Activated naive CD8-positive, alpha-beta T cell (primary cell): ENCODE results near the gene CCNK.

Source experiments
- H3K27ac Mint-ChIP-seq: one replicate; pipeline ENCODE4 v1.8.0; 2021; ENCODE audit warnings: mixed read lengths
- H3K27me3 Mint-ChIP-seq: one replicate; pipeline ENCODE4 v1.8.0; 2021; ENCODE audit warnings: mixed read lengths
- H3K36me3 Mint-ChIP-seq: one replicate; pipeline ENCODE4 v1.8.0; 2021; ENCODE audit warnings: mixed read lengths
- H3K4me1 Mint-ChIP-seq: one replicate; pipeline ENCODE4 v1.8.0; 2021; ENCODE audit warnings: low read depth, mixed read lengths
- H3K4me3 Mint-ChIP-seq: one replicate; pipeline ENCODE4 v1.8.0; 2021; ENCODE audit warnings: mild to moderate bottlenecking, mixed read lengths
- H3K9me3 Mint-ChIP-seq: one replicate; pipeline ENCODE4 v1.8.0; 2021; ENCODE audit warnings: low read depth, mixed read lengths

CCNK gene

GRCh38 chr14:99476864-99477263, 4.3 kb upstream of the CCNK start:
- Mint-ChIP-seq H3K9me3 (no peaks in the 10 kb centered on the region), H3K4me3 (no peak overlapping the region), H3K27me3 (no peaks in the 10 kb centered on the region), H3K4me1 (peaks cover 40% of the 10 kb centered on the region), H3K27ac (peak overlapping the region; percentile 66), H3K36me3 (no peaks in the 10 kb centered on the region)

DNA sequence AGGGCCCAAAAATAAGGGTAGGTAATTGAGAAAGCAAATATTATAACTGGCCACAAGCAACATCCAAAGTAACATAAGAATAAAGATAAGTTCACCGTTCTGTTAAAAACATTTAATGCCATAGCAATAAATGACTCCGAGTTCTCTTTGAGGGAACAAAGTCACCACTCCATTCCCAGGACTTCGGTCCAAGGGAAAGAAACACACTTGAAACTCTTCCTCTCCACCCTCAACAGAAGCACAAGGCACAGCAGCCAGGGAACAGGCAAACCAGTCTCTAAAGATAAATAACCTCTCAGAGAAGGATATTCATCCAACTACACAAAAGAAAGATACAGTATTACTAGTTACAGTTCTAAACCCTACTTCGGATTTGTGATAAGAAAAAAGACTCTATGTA, 3.1 kb upstream of the CCNK start:
- H3K4me1 Mint-ChIP-seq = peaks cover 46% of the 10 kb centered on the region
- no peaks in the 10 kb centered on the region for H3K36me3 Mint-ChIP-seq
- no peaks in the 10 kb centered on the region for H3K27me3 Mint-ChIP-seq
- no peak overlapping the region for H3K27ac Mint-ChIP-seq
- no peaks in the 10 kb centered on the region for H3K9me3 Mint-ChIP-seq
- H3K4me3 Mint-ChIP-seq = peak overlapping the region; percentile 17

DNA sequence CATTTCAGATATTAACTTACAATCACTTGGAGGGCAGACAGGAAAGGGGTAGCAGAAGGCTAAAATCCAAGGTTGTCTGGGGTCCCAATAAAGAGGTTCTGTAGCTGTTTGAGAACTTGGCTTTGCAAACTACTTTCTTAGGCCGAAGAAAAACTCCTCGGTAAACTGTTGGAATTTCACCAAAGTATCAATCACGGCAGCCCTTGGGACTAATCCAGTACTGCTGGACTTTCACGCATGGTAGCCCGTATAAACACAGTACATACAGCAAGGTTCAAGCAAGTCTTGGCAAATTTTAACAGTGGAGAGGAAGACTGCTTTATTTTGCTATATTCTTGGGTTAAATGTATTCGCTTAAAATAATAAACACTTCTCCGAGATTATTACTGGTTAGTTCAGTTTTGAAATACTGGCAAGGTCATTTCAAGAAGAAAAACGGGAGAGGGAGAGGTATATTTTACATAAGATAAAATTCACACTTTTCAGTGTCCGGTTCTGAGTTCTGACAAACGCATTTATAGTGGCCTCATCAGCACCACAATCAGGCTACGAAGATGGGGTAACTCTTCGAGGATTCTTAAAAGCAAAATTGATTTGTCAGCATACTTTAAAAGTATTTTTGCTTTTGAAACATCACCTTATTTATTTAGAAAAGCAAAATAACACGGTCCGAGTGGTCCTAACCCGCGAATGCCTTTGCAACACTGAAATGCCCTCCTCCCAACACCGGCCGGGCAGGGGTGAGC, 1.9 kb upstream of the CCNK start:
- Mint-ChIP-seq H3K27me3 (no peaks in the 10 kb centered on the region), H3K36me3 (no peaks in the 10 kb centered on the region), H3K9me3 (no peaks in the 10 kb centered on the region), H3K4me3 (peak overlapping the region; percentile 91), H3K27ac (peak overlapping the region; percentile 79), H3K4me1 (peaks cover 51% of the 10 kb centered on the region)

- Mint-ChIP-seq H3K27me3 (no peaks in the 10 kb centered on the region), H3K4me1 (peaks cover 57% of the 10 kb centered on the region), H3K36me3 (no peaks in the 10 kb centered on the region), H3K4me3 (peak within 1 kb of the TSS; percentile 98), H3K9me3 (no peaks in the 10 kb centered on the region), H3K27ac (peak within 1 kb of the TSS; percentile 98)
Observed at GRCh38 chr14:99479906-99480869, 1.0 kb upstream of the CCNK start, which contains the start of gene SETD3. TSS of gene SETD3 (minus strand) at chr14:99480859. CDS start at chr14:99465805, 15,054 bp downstream.

DNA sequence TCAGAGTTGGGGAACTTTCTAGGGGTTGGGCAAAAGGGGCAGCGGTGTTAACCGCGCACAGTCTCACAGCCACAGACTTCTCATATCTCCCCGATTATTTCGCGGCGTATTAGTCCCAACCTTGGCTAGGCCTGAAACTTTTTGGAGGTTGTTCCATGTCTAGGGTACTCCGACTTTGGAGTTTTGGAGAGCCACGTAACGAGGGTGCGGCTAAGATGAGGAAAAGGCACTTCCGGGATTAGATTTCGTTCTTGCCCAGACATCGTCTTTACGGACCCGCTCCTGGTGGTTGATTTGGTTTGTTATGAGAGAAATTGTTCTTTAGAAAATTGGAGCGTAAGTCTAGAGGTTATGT, 513 bp downstream of the CCNK start:
- Mint-ChIP-seq H3K4me3 (peak overlapping the region; percentile 98), H3K9me3 (no peaks in the 10 kb centered on the region), H3K4me1 (peaks cover 68% of the 10 kb centered on the region), H3K36me3 (no peaks in the 10 kb centered on the region), H3K27ac (peak overlapping the region; percentile 98), H3K27me3 (no peaks in the 10 kb centered on the region)

- Mint-ChIP-seq H3K27me3 (no peaks in the 10 kb centered on the region), H3K27ac (no peak overlapping the region), H3K9me3 (no peaks in the 10 kb centered on the region), H3K4me3 (no peak overlapping the region), H3K36me3 (no peaks in the 10 kb centered on the region), H3K4me1 (peaks cover 69% of the 10 kb centered on the region)
Observed at GRCh38 chr14:99484106-99484505, 2.9 kb downstream of the CCNK start.

DNA sequence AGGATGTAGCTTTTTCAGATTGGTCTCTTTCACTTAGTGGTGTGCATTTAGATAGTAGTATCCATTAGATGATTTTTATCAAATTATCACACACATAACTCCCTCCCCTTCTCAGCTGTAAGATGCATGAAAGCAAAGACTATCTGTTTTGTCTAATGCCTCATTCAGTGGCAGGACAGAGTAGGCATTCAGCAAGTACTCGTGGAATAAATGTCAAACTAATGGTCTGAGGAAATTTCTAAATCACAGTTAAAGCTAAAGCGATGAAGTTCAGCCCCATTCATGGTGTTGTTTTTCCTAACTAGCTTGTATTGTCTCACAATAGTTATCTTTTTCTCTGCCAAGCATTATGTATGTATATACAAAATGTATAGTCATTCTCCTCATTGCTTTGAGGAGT, 16.1 kb downstream of the CCNK start:
- Mint-ChIP-seq H3K9me3 (no peaks in the 10 kb centered on the region), H3K36me3 (peaks cover 9% of the 10 kb centered on the region), H3K4me3 (no peak overlapping the region), H3K27ac (no peak overlapping the region), H3K4me1 (peaks cover 5% of the 10 kb centered on the region), H3K27me3 (no peaks in the 10 kb centered on the region)

GRCh38 chr14:99497894-99498293, 16.7 kb downstream of the CCNK start:
- H3K27ac Mint-ChIP-seq = no peak overlapping the region
- H3K36me3 Mint-ChIP-seq = peaks cover 9% of the 10 kb centered on the region

DNA sequence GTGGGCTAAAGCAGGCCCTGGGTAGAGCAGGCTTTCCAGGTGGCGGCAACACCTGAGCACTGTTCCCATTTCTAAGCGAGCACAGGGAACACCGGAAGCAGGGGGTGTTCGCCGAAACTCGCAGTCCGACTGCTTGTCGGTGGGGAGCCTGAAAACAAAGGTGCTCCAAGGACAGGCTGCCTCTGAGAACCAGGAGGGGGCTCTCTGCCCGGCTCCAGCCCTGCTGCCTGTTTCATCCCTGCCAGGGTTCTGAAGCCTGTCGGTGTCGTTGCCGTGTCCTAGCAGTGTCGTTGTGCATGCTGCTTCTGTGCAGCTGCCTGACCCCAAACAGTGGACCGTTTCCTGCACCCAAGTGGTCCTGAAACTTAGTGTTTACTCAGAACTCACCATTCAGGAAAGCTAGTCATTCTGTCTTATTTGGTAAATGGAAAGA, 21.8 kb downstream of the CCNK start:
- no peaks in the 10 kb centered on the region for H3K9me3 Mint-ChIP-seq
- H3K4me3 Mint-ChIP-seq = no peak overlapping the region
- H3K27me3 Mint-ChIP-seq = no peaks in the 10 kb centered on the region
- no peaks in the 10 kb centered on the region for H3K4me1 Mint-ChIP-seq
- no peak overlapping the region for H3K27ac Mint-ChIP-seq
- H3K36me3 Mint-ChIP-seq = peaks cover 6% of the 10 kb centered on the region

More at GRCh38 chr14:99497894-99498293, 16.7 kb downstream of the CCNK start:
- Mint-ChIP-seq H3K4me1 (peaks cover 4% of the 10 kb centered on the region), H3K27me3 (no peaks in the 10 kb centered on the region), H3K9me3 (no peaks in the 10 kb centered on the region), H3K4me3 (no peak overlapping the region)

GRCh38 chr14:99503848-99504453, 22.7 kb downstream of the CCNK start:
- H3K9me3 Mint-ChIP-seq = no peaks in the 10 kb centered on the region
- H3K27me3 Mint-ChIP-seq = no peaks in the 10 kb centered on the region
- H3K4me1 Mint-ChIP-seq = no peaks in the 10 kb centered on the region
- H3K4me3 Mint-ChIP-seq = no peak overlapping the region
- no peak overlapping the region for H3K27ac Mint-ChIP-seq
- H3K36me3 Mint-ChIP-seq = peaks cover 6% of the 10 kb centered on the region

- Mint-ChIP-seq H3K4me3 (no peak overlapping the region), H3K9me3 (no peaks in the 10 kb centered on the region), H3K27me3 (no peaks in the 10 kb centered on the region), H3K36me3 (peaks cover 6% of the 10 kb centered on the region), H3K27ac (no peak overlapping the region), H3K4me1 (no peaks in the 10 kb centered on the region)
Observed at GRCh38 chr14:99505089-99505488, 23.9 kb downstream of the CCNK start.

DNA sequence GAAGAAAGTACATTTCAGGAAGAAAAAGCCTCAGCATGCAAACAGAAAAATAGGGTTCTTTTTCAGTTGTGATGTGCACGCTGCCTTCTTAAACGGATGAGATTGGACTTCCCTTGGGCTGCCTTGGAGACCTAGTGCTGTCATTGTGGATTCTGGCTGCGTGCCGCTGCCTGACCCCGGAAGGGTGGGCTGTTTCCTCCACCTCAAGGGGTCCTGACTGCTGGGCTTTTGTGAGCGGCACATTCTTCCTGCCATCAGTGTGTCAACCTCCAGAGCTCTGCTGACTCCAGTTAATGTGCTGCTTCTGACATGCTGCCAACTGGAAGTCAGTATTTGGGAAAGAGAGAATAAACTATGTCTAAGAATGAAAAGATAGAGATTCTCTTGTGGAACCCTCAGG, 25.1 kb downstream of the CCNK start:
- H3K36me3 Mint-ChIP-seq = peaks cover 6% of the 10 kb centered on the region
- H3K4me1 Mint-ChIP-seq = no peaks in the 10 kb centered on the region
- no peak overlapping the region for H3K27ac Mint-ChIP-seq
- H3K27me3 Mint-ChIP-seq = no peaks in the 10 kb centered on the region
- H3K4me3 Mint-ChIP-seq = no peak overlapping the region
- no peaks in the 10 kb centered on the region for H3K9me3 Mint-ChIP-seq

DNA sequence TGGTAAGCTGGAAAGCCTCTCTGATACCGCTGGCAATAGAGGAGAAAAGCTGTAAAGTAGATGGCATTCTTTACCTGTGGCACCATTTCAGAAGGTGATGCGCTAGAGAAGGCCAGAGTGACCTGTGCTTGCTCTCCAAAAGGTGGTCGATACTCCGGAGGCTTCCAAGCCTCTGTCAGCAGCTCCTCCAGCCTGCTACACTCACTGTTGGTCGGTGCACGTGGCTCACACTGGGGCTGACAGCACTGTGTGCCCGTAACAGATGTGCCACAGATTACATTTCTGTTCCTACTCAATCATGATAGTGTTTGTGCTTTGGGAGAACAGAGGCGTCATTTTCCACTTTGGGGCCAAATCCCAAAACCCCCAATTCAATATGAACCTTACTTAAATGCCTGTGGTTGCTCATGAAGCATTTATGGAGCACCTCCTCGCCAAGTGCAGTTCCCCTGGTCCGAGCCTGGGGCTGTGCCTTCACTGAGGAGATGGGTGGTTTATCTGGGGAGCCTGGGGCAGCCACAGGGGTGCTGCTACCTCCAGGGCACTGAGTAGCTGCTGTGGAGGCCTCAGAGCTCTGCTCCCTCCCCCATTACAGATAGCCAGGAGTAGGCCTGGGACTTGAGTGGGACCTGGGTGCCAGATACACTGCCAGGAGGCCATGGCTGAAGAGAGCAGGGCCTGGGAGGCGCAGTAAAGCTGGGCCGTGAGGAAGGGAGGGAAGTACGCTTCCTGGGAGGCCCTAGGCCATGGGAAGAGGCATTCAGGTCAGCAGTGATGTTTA, 26.8 kb downstream of the CCNK start:
- H3K4me3 Mint-ChIP-seq = no peak overlapping the region
- no peaks in the 10 kb centered on the region for H3K4me1 Mint-ChIP-seq
- H3K36me3 Mint-ChIP-seq = peaks cover 6% of the 10 kb centered on the region
- H3K9me3 Mint-ChIP-seq = no peaks in the 10 kb centered on the region
- no peaks in the 10 kb centered on the region for H3K27me3 Mint-ChIP-seq
- no peak overlapping the region for H3K27ac Mint-ChIP-seq

DNA sequence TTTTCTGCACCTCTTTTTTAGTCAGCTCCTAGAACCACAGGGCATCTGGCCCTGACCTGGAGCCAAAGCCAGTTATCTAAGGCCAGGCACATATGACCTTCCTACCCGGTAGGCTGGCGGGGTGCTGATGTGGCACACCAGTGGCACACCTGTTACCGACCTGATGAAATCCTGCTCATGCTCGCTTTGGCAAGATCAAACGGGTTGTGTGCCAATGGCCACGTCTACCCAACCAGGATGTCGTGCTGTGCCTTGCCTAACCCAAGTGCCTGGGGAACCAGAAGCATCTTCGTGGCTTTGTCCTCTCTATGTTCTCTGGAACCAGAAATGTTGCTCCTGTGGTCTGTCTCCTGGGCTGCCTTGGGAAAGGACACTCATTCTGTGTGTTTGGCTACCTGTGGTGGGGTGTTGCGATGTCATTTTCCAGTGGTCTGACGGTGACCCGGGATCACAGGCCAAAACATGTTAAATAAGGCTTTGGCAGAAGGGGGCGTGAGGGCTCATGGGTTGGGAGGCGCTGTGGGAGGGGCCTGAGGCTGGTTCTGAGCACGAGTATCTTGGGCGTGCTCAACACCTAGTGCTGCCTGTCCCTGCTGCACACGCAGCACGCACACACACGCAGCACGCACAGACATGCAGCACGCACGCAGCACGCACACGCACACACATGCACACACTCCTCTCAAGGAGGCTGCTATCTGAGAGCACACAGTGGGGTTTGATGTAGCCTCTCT, 27.9 kb downstream of the CCNK start:
- Mint-ChIP-seq H3K4me3 (no peak overlapping the region), H3K36me3 (peaks cover 6% of the 10 kb centered on the region), H3K27me3 (no peaks in the 10 kb centered on the region), H3K4me1 (no peaks in the 10 kb centered on the region), H3K9me3 (no peaks in the 10 kb centered on the region), H3K27ac (no peak overlapping the region)
